HG02763 (cell line): ENCODE measurements around the gene AP3B1.

Experiments
- ATAC-seq: cut with Tn5 transposase; IDR thresholded peaks from one replicate; pipeline ENCODE4 v1.9.1; 2021; ENCODE audit warnings: mild to moderate bottlenecking, moderate library complexity; ENCODE audit not compliant: unreplicated experiment

AP3B1 gene

GRCh38 chr5:78294248-78295034 is at the start of gene AP3B1:
Gene AP3B1, minus strand, starts transcription at chr5:78294698. Its CDS starts 119 bp downstream, at chr5:78294579.
- peak; percentile 94 for ATAC-seq

- ATAC-seq, result no peak
Observed at GRCh38 chr5:78341440-78341839, 46.9 kb upstream of the AP3B1 start.

GRCh38 chr5:78339617-78340436 is 45.3 kb upstream of the AP3B1 start:
- ATAC-seq, result no peak

- ATAC-seq, result no peak
Observed at GRCh38 chr5:78336698-78337097, 42.2 kb upstream of the AP3B1 start.

- ATAC-seq, result no peak
Observed at GRCh38 chr5:78335976-78336375, 41.5 kb upstream of the AP3B1 start.

- no peak for ATAC-seq
Observed at GRCh38 chr5:78334811-78335210, 40.3 kb upstream of the AP3B1 start.

GRCh38 chr5:78331523-78332080 is 37.1 kb upstream of the AP3B1 start:
- no peak for ATAC-seq

- no peak for ATAC-seq
Observed at GRCh38 chr5:78328585-78329173, 34.2 kb upstream of the AP3B1 start.

GRCh38 chr5:78327761-78328510 is 33.4 kb upstream of the AP3B1 start:
- ATAC-seq, result no peak

GRCh38 chr5:78326930-78327329 is 32.4 kb upstream of the AP3B1 start:
- no peak for ATAC-seq

- no peak for ATAC-seq
Observed at GRCh38 chr5:78323241-78323640, 28.7 kb upstream of the AP3B1 start.

GRCh38 chr5:78320401-78320800 is 25.9 kb upstream of the AP3B1 start:
- no peak for ATAC-seq

GRCh38 chr5:78318337-78318736 is 23.8 kb upstream of the AP3B1 start:
- no peak for ATAC-seq

- no peak for ATAC-seq
Observed at GRCh38 chr5:78317515-78317914, 23.0 kb upstream of the AP3B1 start.

GRCh38 chr5:78308703-78309102 is 14.2 kb upstream of the AP3B1 start:
- ATAC-seq, result no peak

GRCh38 chr5:78300464-78301045 is 6.1 kb upstream of the AP3B1 start:
- no peak for ATAC-seq

- ATAC-seq, result peak; percentile 6
Observed at GRCh38 chr5:78295035-78295961, 800 bp upstream of the AP3B1 start.

GRCh38 chr5:78293851-78294247 is 649 bp downstream of the AP3B1 start:
- ATAC-seq, result no peak

GRCh38 chr5:78291687-78292086 is 2.8 kb downstream of the AP3B1 start:
- ATAC-seq, result no peak
